ENCODE data around the gene CDKN2D. TPM values are rescaled to one million over a fixed set of nuclear protein-coding genes. Genes with fewer than 3 reads are reported as not detected.

CDKN2D gene
- total RNA-seq, 1 donor from 2014 or later = 12.0 TPM

- no peak overlapping the region for H3K27ac Mint-ChIP-seq (ENCODE audit: unreplicated experiment)
- no peaks in the 10 kb centered on the region for H3K4me1 Mint-ChIP-seq (ENCODE audit: low read depth)
- H3K9me3 Mint-ChIP-seq (ENCODE audit: low read depth) = no peaks in the 10 kb centered on the region
- H3K4me3 Mint-ChIP-seq (ENCODE audit: unreplicated experiment) = no peak overlapping the region
- no peak for DNase-seq (ENCODE audit: low spot score)
- H3K36me3 Mint-ChIP-seq (ENCODE audit: low read depth) = peaks cover 27% of the 10 kb centered on the region
- TF ChIP-seq, protein P1, sequence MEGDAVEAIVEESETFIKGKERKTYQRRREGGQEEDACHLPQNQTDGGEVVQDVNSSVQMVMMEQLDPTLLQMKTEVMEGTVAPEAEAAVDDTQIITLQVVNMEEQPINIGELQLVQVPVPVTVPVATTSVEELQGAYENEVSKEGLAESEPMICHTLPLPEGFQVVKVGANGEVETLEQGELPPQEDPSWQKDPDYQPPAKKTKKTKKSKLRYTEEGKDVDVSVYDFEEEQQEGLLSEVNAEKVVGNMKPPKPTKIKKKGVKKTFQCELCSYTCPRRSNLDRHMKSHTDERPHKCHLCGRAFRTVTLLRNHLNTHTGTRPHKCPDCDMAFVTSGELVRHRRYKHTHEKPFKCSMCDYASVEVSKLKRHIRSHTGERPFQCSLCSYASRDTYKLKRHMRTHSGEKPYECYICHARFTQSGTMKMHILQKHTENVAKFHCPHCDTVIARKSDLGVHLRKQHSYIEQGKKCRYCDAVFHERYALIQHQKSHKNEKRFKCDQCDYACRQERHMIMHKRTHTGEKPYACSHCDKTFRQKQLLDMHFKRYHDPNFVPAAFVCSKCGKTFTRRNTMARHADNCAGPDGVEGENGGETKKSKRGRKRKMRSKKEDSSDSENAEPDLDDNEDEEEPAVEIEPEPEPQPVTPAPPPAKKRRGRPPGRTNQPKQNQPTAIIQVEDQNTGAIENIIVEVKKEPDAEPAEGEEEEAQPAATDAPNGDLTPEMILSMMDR (IDR thresholded peaks at IDR 0.05) = no peak
- H3K27me3 Mint-ChIP-seq (ENCODE audit: low read depth) = no peaks in the 10 kb centered on the region
Measured at GRCh38 chr19:10550336-10550735, 18.4 kb downstream of the CDKN2D start.

DNA sequence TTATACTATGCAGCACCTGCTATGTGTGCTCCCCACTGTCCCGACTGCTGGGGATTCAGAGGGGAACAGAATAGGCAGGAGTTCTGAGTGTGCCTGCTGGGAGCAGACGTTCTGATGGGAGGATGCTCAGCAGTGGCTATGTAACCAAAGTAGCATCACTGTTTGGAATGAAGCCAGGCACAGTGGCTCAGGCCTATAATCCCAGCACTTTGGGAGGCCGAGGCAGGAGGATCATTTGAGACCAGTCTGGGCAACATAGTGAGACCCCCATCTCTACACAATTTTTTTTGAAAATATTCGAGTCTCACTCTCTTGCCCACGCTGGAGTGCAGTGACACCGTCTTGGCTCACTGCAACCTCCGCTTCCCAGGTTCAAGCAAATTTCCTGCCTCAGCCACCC lies 19.0 kb downstream of the CDKN2D start:
- H3K4me1 Mint-ChIP-seq (ENCODE audit: low read depth) = peaks cover 6% of the 10 kb centered on the region
- peaks cover 27% of the 10 kb centered on the region for H3K36me3 Mint-ChIP-seq (ENCODE audit: low read depth)
- H3K27ac Mint-ChIP-seq (ENCODE audit: unreplicated experiment) = no peak overlapping the region
- no peak for DNase-seq (ENCODE audit: low spot score)
- no peaks in the 10 kb centered on the region for H3K27me3 Mint-ChIP-seq (ENCODE audit: low read depth)
- H3K9me3 Mint-ChIP-seq (ENCODE audit: low read depth) = no peaks in the 10 kb centered on the region
- TF ChIP-seq, protein P1 (IDR thresholded peaks at IDR 0.05) = no peak
- H3K4me3 Mint-ChIP-seq (ENCODE audit: unreplicated experiment) = no peak overlapping the region

- Mint-ChIP-seq H3K9me3 (ENCODE audit: low read depth) (no peaks in the 10 kb centered on the region), H3K4me3 (ENCODE audit: unreplicated experiment) (no peak overlapping the region), H3K4me1 (ENCODE audit: low read depth) (peaks cover 12% of the 10 kb centered on the region), H3K36me3 (ENCODE audit: low read depth) (peaks cover 27% of the 10 kb centered on the region), H3K27me3 (ENCODE audit: low read depth) (no peaks in the 10 kb centered on the region), H3K27ac (ENCODE audit: unreplicated experiment) (no peak overlapping the region)
- no peak for DNase-seq (ENCODE audit: low spot score)
- TF ChIP-seq, protein P1 (IDR thresholded peaks at IDR 0.05) = no peak
Measured at GRCh38 chr19:10548746-10549276, 20.0 kb downstream of the CDKN2D start.

DNA sequence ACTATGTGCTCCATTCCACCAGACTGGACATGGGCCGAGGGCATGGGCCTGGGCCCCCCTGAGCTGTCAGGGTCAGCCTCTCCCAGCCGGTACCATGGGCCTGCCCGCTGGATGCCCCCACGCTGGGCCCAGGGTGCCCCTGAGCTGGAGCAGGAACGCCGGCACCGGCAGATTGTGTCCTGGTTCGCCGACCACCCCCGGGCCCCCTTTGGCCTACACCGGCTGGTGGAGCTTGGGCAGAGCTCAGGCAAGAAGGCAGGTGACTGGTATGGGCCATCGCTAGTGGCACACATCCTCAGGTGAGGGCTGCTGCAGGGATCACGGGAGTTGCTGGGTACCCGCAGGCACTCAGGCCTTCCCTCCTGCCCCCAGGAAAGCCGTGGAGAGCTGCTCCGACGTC lies 22.0 kb downstream of the CDKN2D start:
- peaks cover 15% of the 10 kb centered on the region for H3K4me1 Mint-ChIP-seq (ENCODE audit: low read depth)
- no peaks in the 10 kb centered on the region for H3K27me3 Mint-ChIP-seq (ENCODE audit: low read depth)
- H3K9me3 Mint-ChIP-seq (ENCODE audit: low read depth) = no peaks in the 10 kb centered on the region
- no peak overlapping the region for H3K27ac Mint-ChIP-seq (ENCODE audit: unreplicated experiment)
- H3K4me3 Mint-ChIP-seq (ENCODE audit: unreplicated experiment) = no peak overlapping the region
- H3K36me3 Mint-ChIP-seq (ENCODE audit: low read depth) = peaks cover 18% of the 10 kb centered on the region
- TF ChIP-seq, protein P1 (IDR thresholded peaks at IDR 0.05) = no peak
- no peak for DNase-seq (ENCODE audit: low spot score)

- Mint-ChIP-seq H3K27me3 (ENCODE audit: low read depth) (no peaks in the 10 kb centered on the region), H3K36me3 (ENCODE audit: low read depth) (peaks cover 8% of the 10 kb centered on the region), H3K9me3 (ENCODE audit: low read depth) (no peaks in the 10 kb centered on the region), H3K4me1 (ENCODE audit: low read depth) (peaks cover 15% of the 10 kb centered on the region), H3K4me3 (ENCODE audit: unreplicated experiment) (peak overlapping the region; percentile 82), H3K27ac (ENCODE audit: unreplicated experiment) (peak overlapping the region; percentile 3)
- TF ChIP-seq, protein P1 (IDR thresholded peaks at IDR 0.05) = no peak
- no peak for DNase-seq (ENCODE audit: low spot score)
Measured at GRCh38 chr19:10544753-10545251, 24.0 kb downstream of the CDKN2D start.
